Panc1 (cell line): ENCODE results near the gene CHCHD6. TPM values are rescaled to one million over a fixed set of nuclear protein-coding genes. Genes with fewer than 3 reads are reported as not detected.

Source experiments
- ATAC-seq: fragments of 200-7000 bp; cut with Tn5 transposase; 2 replicates; pipeline ENCODE4 v1.9.1; 2020; ENCODE audit warnings: mild to moderate bottlenecking, moderate library complexity
- BruUV-seq: library from RNA; stranded (reverse); fragments of 400-500 nt; replicated peaks from 2 replicates; lab custom pipeline; 2021; lab: Mats Ljungman, UMichigan
- CTCF ChIA-PET: fragments of 300-600 bp; sonication (Branson Sonifier 250); formaldehyde crosslinking; loops from one replicate; lab custom pipeline; 2022; ENCODE audit warnings: antibody characterized with exemption; lab: Charles Lee
- POLR2A ChIA-PET: fragments of 300-600 bp; sonication (Branson Sonifier 250); formaldehyde crosslinking; loops from one replicate; lab custom pipeline; 2022; ENCODE audit warnings: antibody characterized with exemption; lab: Charles Lee
- DNase-seq: peaks from one replicate; pipeline ENCODE4 v3.0.0-alpha.2; 2010; ENCODE audit warnings: low read depth, low spot score
- H3K27ac ChIP-seq: 2 replicates; pipeline ENCODE4 v1.5.1; 2011; ENCODE audit warnings: mild to moderate bottlenecking, low read length, inconsistent platforms
- H3K27me3 ChIP-seq: fragments of 200-500 bp; sonication (Bioruptor generic); 2 replicates; pipeline ENCODE4 v1.6.0; 2014; ENCODE audit warnings: low read length, inconsistent platforms; ENCODE audit not compliant: control insufficient read depth, insufficient read depth
- H3K36me3 ChIP-seq: fragments of 200-500 bp; sonication (Bioruptor generic); 2 replicates; pipeline ENCODE4 v1.5.1; 2014; ENCODE audit warnings: inconsistent platforms, mild to moderate bottlenecking, low read length, moderate library complexity; ENCODE audit not compliant: control insufficient read depth, insufficient read depth
- H3K4me1 ChIP-seq: 2 replicates; pipeline ENCODE4 v1.5.1; 2011; ENCODE audit warnings: inconsistent platforms, mild to moderate bottlenecking, low read length, moderate library complexity; ENCODE audit not compliant: control insufficient read depth, insufficient read depth
- H3K4me3 ChIP-seq, 2 experiments: 2 replicates each; pipeline ENCODE4 v1.5.1; 2011 to 2012; ENCODE audit warnings: low read depth in 2 of 2, low read length in 2 of 2, mild to moderate bottlenecking in 2 of 2, inconsistent platforms in 1 of 2, moderate library complexity in 1 of 2
- H3K9me3 ChIP-seq: fragments of 200-500 bp; sonication (Bioruptor generic); 2 replicates; pipeline ENCODE4 v1.5.1; 2014; ENCODE audit warnings: low read depth, mild to moderate bottlenecking, inconsistent platforms, low read length, moderate library complexity; ENCODE audit not compliant: control insufficient read depth, insufficient read depth
- CTCF ChIP-seq: fragments of 450-650 bp; IDR thresholded peaks from 2 replicates; pipeline ENCODE4 v1.5.1; 2017; ENCODE audit warnings: mild to moderate bottlenecking
- POLR2AphosphoS5 ChIP-seq: IDR thresholded peaks from 2 replicates; pipeline ENCODE4 v1.6.1; 2012; ENCODE audit warnings: mild to moderate bottlenecking, low read depth, low read length, moderate library complexity
- REST ChIP-seq, 2 experiments: IDR thresholded peaks; 2 replicates each; pipeline ENCODE4 v1.6.1; 2011 to 2012; ENCODE audit warnings: low read depth in 2 of 2, control low read depth in 1 of 2, low read length in 1 of 2, mild to moderate bottlenecking in 1 of 2, moderate library complexity in 1 of 2; ENCODE audit not compliant: insufficient read depth in 1 of 2
- SIN3A ChIP-seq: IDR thresholded peaks from 2 replicates; pipeline ENCODE4 v1.6.1; 2012; ENCODE audit warnings: low read depth, mild to moderate bottlenecking, low read length, moderate library complexity, borderline replicate concordance; ENCODE audit not compliant: insufficient read depth
- TCF7L2 ChIP-seq: IDR thresholded peaks from 2 replicates; pipeline ENCODE4 v1.6.1; 2011; ENCODE audit warnings: mild to moderate bottlenecking, low read depth, low read length, inconsistent platforms
- in situ Hi-C: cut with HindIII; loops from 2 replicates; pipeline ENCODE4 v1.10.0; 2016; ENCODE audit warnings: low sequenced_read_pairs, low pct_unique_long_range_greater_than_20kb
- intact Hi-C: fragments of 100-400 bp; cut with micrococcal nuclease; formaldehyde crosslinking; loops from one replicate; pipeline ENCODE4 v1.10.0; 2022; ENCODE audit not compliant: unreplicated experiment
- total RNA-seq: library from RNA; stranded (reverse); gene quantifications from one replicate; pipeline ENCODE4 v1.2.1, GENCODE V29; 2021; ENCODE audit not compliant: unreplicated experiment

Gene CHCHD6
- total RNA-seq, 1 experiment from 2014 or later = 31.5 TPM

- TF ChIP-seq CTCF = no peak
- TF ChIP-seq POLR2AphosphoS5 = no peak
- TF ChIP-seq SIN3A = no peak
- no peak for TF ChIP-seq REST (IDR thresholded peaks at IDR 0.05; ENCODE audit: insufficient read depth in 1 of 2, low read depth in 2 of 2, low read length in 1 of 2)
- TF ChIP-seq TCF7L2 = no peak
- 0 out of 2 replicates have a peak, but pooled peaks cover 2% of the 10 kb centered on the region for H3K27me3 ChIP-seq
- BruUV-seq = no TSS peak
- no peak for DNase-seq
- H3K4me3 ChIP-seq = no peak overlapping the region
- in situ Hi-C loops = no loop called here
- no peak overlapping the region for H3K27ac ChIP-seq
- ChIA-PET POLR2A (no interaction called here), CTCF (no interaction called here)
- H3K4me1 ChIP-seq = no peaks in the 10 kb centered on the region
- ATAC-seq = no peak
- no peaks in the 10 kb centered on the region for H3K9me3 ChIP-seq
- intact Hi-C loops = no loop called here
- H3K36me3 ChIP-seq = no peaks in the 10 kb centered on the region
Observed at GRCh38 chr3:126693921-126694320, 10.1 kb upstream of the CHCHD6 start.

- no peak for TF ChIP-seq TCF7L2
- TF ChIP-seq CTCF = no peak
- no peak for TF ChIP-seq REST (IDR thresholded peaks at IDR 0.05; ENCODE audit: insufficient read depth in 1 of 2, low read depth in 2 of 2, low read length in 1 of 2)
- TF ChIP-seq SIN3A = no peak
- no peak for TF ChIP-seq POLR2AphosphoS5
- H3K4me1 ChIP-seq = no peaks in the 10 kb centered on the region
- no peak overlapping the region for H3K27ac ChIP-seq
- no peaks in the 10 kb centered on the region for H3K9me3 ChIP-seq
- ChIA-PET POLR2A (no interaction called here), CTCF (no interaction called here)
- H3K4me3 ChIP-seq = no peak overlapping the region
- ATAC-seq = no peak
- BruUV-seq = no TSS peak
- H3K27me3 ChIP-seq = peaks cover 2% of the 10 kb centered on the region; the same call in 1 of the 2 replicates
- intact Hi-C loops (no loop called here), in situ Hi-C loops (no loop called here)
- H3K36me3 ChIP-seq = no peaks in the 10 kb centered on the region
- DNase-seq = no peak
Observed at GRCh38 chr3:126696701-126697267, 7.3 kb upstream of the CHCHD6 start.
